HCT116 (cell line): ENCODE results near the gene PODN. TPM values are rescaled to one million over a fixed set of nuclear protein-coding genes. Genes with fewer than 3 reads are reported as not detected.

Experiments
- ATAC-seq: fragments of 200-7000 bp; cut with Tn5 transposase; 2 replicates; pipeline ENCODE4 v1.9.1; 2020; ENCODE audit warnings: mild to moderate bottlenecking, moderate library complexity
- BruUV-seq: library from RNA; stranded (reverse); fragments of 400-500 nt; replicated peaks from 2 replicates; lab custom pipeline; 2021; lab: Mats Ljungman, UMichigan
- CTCF ChIA-PET: fragments of 300-600 bp; sonication (Branson Sonifier 250); formaldehyde crosslinking; loops from one replicate; lab custom pipeline; 2021; ENCODE audit warnings: antibody characterized with exemption; lab: Charles Lee
- POLR2A ChIA-PET: fragments of 300-600, 350-600 bp; sonication (Branson Sonifier 250); formaldehyde crosslinking; loops from one replicate; lab custom pipeline; 2021; ENCODE audit warnings: antibody characterized with exemption; lab: Charles Lee
- RAD21 ChIA-PET, 2 experiments: fragments of 300-600 bp; sonication (Branson Sonifier 250); formaldehyde crosslinking; loops; one replicate each; lab custom pipeline; 2023; ENCODE audit warnings: low total read pairs in 2 of 2; ENCODE audit not compliant: uncharacterized antibody in 2 of 2, unreplicated experiment in 2 of 2, low non-redundant PET in 1 of 2; lab: Charles Lee
- DNase-seq: peaks from one replicate; pipeline ENCODE4 v3.0.0-alpha.2; 2010; ENCODE audit warnings: low read depth, low spot score
- H2AFZ ChIP-seq: fragments of 200-600 bp; shearing (Covaris generic), sonication (generic); 2 replicates; pipeline ENCODE4 v1.6.1; 2017; ENCODE audit warnings: low read depth, mixed run types, mixed read lengths, antibody characterized with exemption, low read length; ENCODE audit not compliant: poor library complexity, severe bottlenecking
- H3K27ac ChIP-seq: 2 replicates; pipeline ENCODE4 v1.5.1; 2012; ENCODE audit warnings: low read depth, low read length
- H3K27me3 ChIP-seq: fragments of 200-600 bp; sonication (generic); 2 replicates; pipeline ENCODE4 v1.6.1; 2016; ENCODE audit warnings: mixed run types, low read length, mixed read lengths; ENCODE audit not compliant: insufficient read depth
- H3K36me3 ChIP-seq, 2 experiments: fragments of 200-500 bp in 1 of 2; fragments of 200-600 bp in 1 of 2; sonication (Bioruptor generic) in 1 of 2; sonication (generic) in 1 of 2; 2 replicates each; pipeline versions ENCODE4 v1.5.1 to v1.6.1; 2014 to 2016; ENCODE audit warnings: low read length in 2 of 2, inconsistent platforms in 1 of 2, mixed read lengths in 1 of 2, mixed run types in 1 of 2; ENCODE audit not compliant: insufficient read depth in 2 of 2, control insufficient read depth in 1 of 2
- H3K4me1 ChIP-seq, 2 experiments: fragments of 200-600 bp in 1 of 2; sonication (generic) in 1 of 2; 2 replicates each; pipeline versions ENCODE4 v1.5.1 to v1.6.1; 2012 to 2017; ENCODE audit warnings: low read length in 2 of 2, inconsistent platforms in 1 of 2, mild to moderate bottlenecking in 1 of 2, mixed read lengths in 1 of 2, mixed run types in 1 of 2, moderate library complexity in 1 of 2; ENCODE audit not compliant: insufficient read depth in 2 of 2, control insufficient read depth in 1 of 2
- H3K4me2 ChIP-seq: fragments of 200-600 bp; sonication (generic); 2 replicates; pipeline ENCODE4 v1.6.1; 2017; ENCODE audit warnings: mixed run types, low read length, mixed read lengths
- H3K4me3 ChIP-seq, 2 experiments: fragments of 200-600 bp in 1 of 2; sonication (generic) in 1 of 2; replicated peaks in 1 of 2; 2 replicates each; pipeline ENCODE4 v1.5.1; 2011 to 2016; ENCODE audit warnings: low read length in 2 of 2, control low read depth in 1 of 2, low read depth in 1 of 2, mild to moderate bottlenecking in 1 of 2, mixed read lengths in 1 of 2, mixed run types in 1 of 2
- H3K79me2 ChIP-seq: fragments of 200-600 bp; sonication (generic); 2 replicates; pipeline ENCODE4 v1.6.1; 2017; ENCODE audit warnings: mild to moderate bottlenecking, mixed run types, low read length, moderate library complexity, mixed read lengths; ENCODE audit not compliant: insufficient read depth
- H3K9ac ChIP-seq: fragments of 200-600 bp; sonication (generic); 2 replicates; pipeline ENCODE4 v1.6.1; 2016; ENCODE audit warnings: low read length, mixed read lengths
- H3K9me2 ChIP-seq: fragments of 200-600 bp; sonication (generic), shearing (Covaris generic); 2 replicates; pipeline ENCODE4 v1.6.1; 2017; ENCODE audit warnings: mixed run types, mild to moderate bottlenecking, moderate library complexity; ENCODE audit not compliant: insufficient read depth
- H3K9me3 ChIP-seq, 2 experiments: fragments of 200-500 bp in 1 of 2; fragments of 200-600 bp in 1 of 2; sonication (Bioruptor generic) in 1 of 2; sonication (generic) in 1 of 2; 2 replicates each; pipeline ENCODE4 v1.6.1; 2014 to 2017; ENCODE audit warnings: low read length in 2 of 2, mixed read lengths in 2 of 2, inconsistent platforms in 1 of 2, low read depth in 1 of 2, mild to moderate bottlenecking in 1 of 2, mixed run types in 1 of 2, moderate library complexity in 1 of 2; ENCODE audit not compliant: control insufficient read depth in 1 of 2, insufficient read depth in 1 of 2
- H4K20me1 ChIP-seq: fragments of 200-600 bp; sonication (generic), shearing (Covaris generic); 2 replicates; pipeline ENCODE4 v1.6.1; 2017; ENCODE audit warnings: mixed run types, mild to moderate bottlenecking, moderate library complexity; ENCODE audit not compliant: insufficient read depth
- ELF1 ChIP-seq: IDR thresholded peaks from 2 replicates; pipeline ENCODE4 v1.6.1; 2012; ENCODE audit warnings: low read depth, borderline replicate concordance
- EZH2phosphoT487 ChIP-seq: fragments of 200-600 bp; IDR thresholded peaks from 2 replicates; pipeline ENCODE4 v1.6.1; 2018; ENCODE audit warnings: antibody characterized with exemption, borderline replicate concordance
- FOSL1 ChIP-seq: IDR thresholded peaks from 2 replicates; pipeline ENCODE4 v1.6.1; 2012; ENCODE audit warnings: low read depth
- RAD21 ChIP-seq: IDR thresholded peaks from 2 replicates; pipeline ENCODE4 v1.6.1; 2012; ENCODE audit warnings: low read depth, mild to moderate bottlenecking
- SP1 ChIP-seq: IDR thresholded peaks from 2 replicates; pipeline ENCODE4 v1.6.1; 2012; ENCODE audit warnings: low read depth
- SRF ChIP-seq: IDR thresholded peaks from 2 replicates; pipeline ENCODE4 v1.6.1; 2012; ENCODE audit warnings: low read depth
- ZFX ChIP-seq: fragments of 450-650 bp; IDR thresholded peaks from 2 replicates; pipeline ENCODE4 v1.6.1; 2017
- ZNF274 ChIP-seq: fragments of 200-500 bp; sonication (Bioruptor generic); IDR thresholded peaks from 2 replicates; pipeline ENCODE4 v1.6.1; 2014; ENCODE audit warnings: mild to moderate bottlenecking, low read depth, low read length, inconsistent platforms
- intact Hi-C: fragments of 100-400 bp; cut with micrococcal nuclease; formaldehyde crosslinking; loops from 2 replicates; pipeline ENCODE4 v1.10.0; 2022
- total RNA-seq: library from RNA; stranded (reverse); gene quantifications from one replicate; pipeline ENCODE4 v1.2.1, GENCODE V29; 2021; ENCODE audit not compliant: unreplicated experiment
- TF ChIP-seq, protein P1 (sequence below): IDR thresholded peaks from 2 replicates; pipeline ENCODE4 v1.6.1; 2011; ENCODE audit warnings: mild to moderate bottlenecking, low read length, moderate library complexity; ENCODE audit not compliant: insufficient replicate concordance; ENCODE audit errors: extremely low read depth
- TF ChIP-seq, protein P2 (sequence below), 3 experiments: fragments of 200-600 bp in 1 of 3; sonication (generic) in 1 of 3; IDR thresholded peaks in 2 of 3; conservative IDR thresholded peaks in 1 of 3; 2 replicates each; pipeline ENCODE4 v1.5.1; 2012 to 2017; ENCODE audit warnings: low read depth in 2 of 3, low read length in 2 of 3, antibody characterized with exemption in 1 of 3, borderline replicate concordance in 1 of 3, control low read depth in 1 of 3, mild to moderate bottlenecking in 1 of 3, mixed read lengths in 1 of 3, mixed run types in 1 of 3, moderate library complexity in 1 of 3; ENCODE audit not compliant: insufficient read depth in 1 of 3

Gene PODN
- total RNA-seq, 1 experiment from 2014 or later = 0.22 TPM

DNA sequence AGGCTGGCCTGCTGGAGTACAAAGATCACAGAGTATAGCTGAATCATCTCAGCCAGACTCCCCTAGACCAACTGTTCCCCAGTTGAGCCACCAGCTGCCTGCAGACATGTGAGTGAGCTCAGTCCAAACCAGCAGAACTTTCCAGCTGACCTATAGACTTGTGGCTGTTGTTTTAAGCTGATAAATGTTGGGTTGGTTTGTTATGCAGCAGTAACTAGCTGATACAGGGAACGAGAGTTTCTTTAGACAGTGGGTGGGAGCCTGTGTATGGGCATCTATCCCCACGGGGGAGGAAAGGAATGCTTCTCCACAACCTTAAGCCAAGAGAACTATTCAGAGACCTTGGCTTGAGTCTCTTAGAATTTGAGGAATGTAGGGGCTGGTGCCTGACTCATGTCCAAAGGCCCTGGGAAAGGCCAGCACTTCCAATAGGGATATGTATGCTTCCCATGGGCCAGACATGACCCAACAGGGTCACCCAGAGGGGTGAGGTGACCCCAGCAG, 50.3 kb downstream of the PODN start:
- peaks cover 0 to 20% of the 10 kb centered on the region in 2 experiments; a peak in 2 of 4 replicates for H3K4me1 ChIP-seq
- H3K4me2 ChIP-seq = no peak overlapping the region
- ATAC-seq (no peak), DNase-seq (no peak)
- no peaks in the 10 kb centered on the region for H3K27me3 ChIP-seq
- ChIA-PET RAD21 (no interaction called here), CTCF (no interaction called here), POLR2A (no interaction called here)
- peaks cover 0 to 7% of the 10 kb centered on the region in 2 experiments; a peak in 1 of 4 replicates for H3K9me3 ChIP-seq
- H3K9me2 ChIP-seq = no peaks in the 10 kb centered on the region
- H3K4me3 ChIP-seq = no peak overlapping the region
- no peak overlapping the region for H3K27ac ChIP-seq
- no peaks in the 10 kb centered on the region for H4K20me1 ChIP-seq
- intact Hi-C loops = no loop called here
- TF ChIP-seq ELF1 (no peak), RAD21 (no peak)
- TF ChIP-seq, protein P1, sequence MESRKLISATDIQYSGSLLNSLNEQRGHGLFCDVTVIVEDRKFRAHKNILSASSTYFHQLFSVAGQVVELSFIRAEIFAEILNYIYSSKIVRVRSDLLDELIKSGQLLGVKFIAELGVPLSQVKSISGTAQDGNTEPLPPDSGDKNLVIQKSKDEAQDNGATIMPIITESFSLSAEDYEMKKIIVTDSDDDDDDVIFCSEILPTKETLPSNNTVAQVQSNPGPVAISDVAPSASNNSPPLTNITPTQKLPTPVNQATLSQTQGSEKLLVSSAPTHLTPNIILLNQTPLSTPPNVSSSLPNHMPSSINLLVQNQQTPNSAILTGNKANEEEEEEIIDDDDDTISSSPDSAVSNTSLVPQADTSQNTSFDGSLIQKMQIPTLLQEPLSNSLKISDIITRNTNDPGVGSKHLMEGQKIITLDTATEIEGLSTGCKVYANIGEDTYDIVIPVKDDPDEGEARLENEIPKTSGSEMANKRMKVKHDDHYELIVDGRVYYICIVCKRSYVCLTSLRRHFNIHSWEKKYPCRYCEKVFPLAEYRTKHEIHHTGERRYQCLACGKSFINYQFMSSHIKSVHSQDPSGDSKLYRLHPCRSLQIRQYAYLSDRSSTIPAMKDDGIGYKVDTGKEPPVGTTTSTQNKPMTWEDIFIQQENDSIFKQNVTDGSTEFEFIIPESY = no peak
- H3K9ac ChIP-seq = no peak overlapping the region
- H2AFZ ChIP-seq = no peak overlapping the region
- no peaks in the 10 kb centered on the region for H3K79me2 ChIP-seq
- BruUV-seq = no TSS peak
- no peaks in the 10 kb centered on the region for H3K36me3 ChIP-seq

DNA sequence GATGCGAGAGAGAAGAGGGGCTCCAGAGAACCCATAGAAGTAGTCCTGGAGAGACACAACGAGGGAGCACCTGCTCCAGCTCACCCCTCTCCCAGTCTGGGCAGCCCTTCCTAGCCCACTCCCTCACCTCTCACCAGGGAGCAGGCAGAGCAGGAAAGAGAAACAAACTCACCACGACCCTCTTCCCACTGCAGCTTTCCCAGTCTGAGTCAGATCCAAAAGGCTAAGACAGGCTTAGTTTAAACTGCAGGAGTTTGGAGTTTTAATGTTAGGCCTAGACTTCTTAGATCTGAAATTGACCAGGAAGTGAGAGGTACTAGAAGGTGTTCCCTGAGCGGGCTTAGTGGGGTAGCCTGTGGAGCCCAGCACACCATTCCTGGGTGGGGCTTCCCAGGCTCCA, 50.8 kb downstream of the PODN start:
- Histone ChIP-seq H3K79me2 (no peaks in the 10 kb centered on the region), H3K27ac (no peak overlapping the region), H3K27me3 (no peaks in the 10 kb centered on the region), H3K9me3 (peaks cover 0 to 7% of the 10 kb centered on the region in 2 experiments; a peak in 1 of 4 replicates), H3K4me2 (no peak overlapping the region), H3K4me1 (peaks cover 0 to 20% of the 10 kb centered on the region in 2 experiments; a peak in 2 of 4 replicates), H2AFZ (no peak overlapping the region), H3K9me2 (no peaks in the 10 kb centered on the region), H3K4me3 (no peak overlapping the region), H4K20me1 (no peaks in the 10 kb centered on the region), H3K9ac (no peak overlapping the region), H3K36me3 (no peaks in the 10 kb centered on the region)
- ChIA-PET CTCF (no interaction called here), RAD21 (no interaction called here), POLR2A (no interaction called here)
- no peak for ATAC-seq
- intact Hi-C loops = no loop called here
- TF ChIP-seq SRF = no peak
- no peak for TF ChIP-seq ZNF274
- TF ChIP-seq, protein P2, sequence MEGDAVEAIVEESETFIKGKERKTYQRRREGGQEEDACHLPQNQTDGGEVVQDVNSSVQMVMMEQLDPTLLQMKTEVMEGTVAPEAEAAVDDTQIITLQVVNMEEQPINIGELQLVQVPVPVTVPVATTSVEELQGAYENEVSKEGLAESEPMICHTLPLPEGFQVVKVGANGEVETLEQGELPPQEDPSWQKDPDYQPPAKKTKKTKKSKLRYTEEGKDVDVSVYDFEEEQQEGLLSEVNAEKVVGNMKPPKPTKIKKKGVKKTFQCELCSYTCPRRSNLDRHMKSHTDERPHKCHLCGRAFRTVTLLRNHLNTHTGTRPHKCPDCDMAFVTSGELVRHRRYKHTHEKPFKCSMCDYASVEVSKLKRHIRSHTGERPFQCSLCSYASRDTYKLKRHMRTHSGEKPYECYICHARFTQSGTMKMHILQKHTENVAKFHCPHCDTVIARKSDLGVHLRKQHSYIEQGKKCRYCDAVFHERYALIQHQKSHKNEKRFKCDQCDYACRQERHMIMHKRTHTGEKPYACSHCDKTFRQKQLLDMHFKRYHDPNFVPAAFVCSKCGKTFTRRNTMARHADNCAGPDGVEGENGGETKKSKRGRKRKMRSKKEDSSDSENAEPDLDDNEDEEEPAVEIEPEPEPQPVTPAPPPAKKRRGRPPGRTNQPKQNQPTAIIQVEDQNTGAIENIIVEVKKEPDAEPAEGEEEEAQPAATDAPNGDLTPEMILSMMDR (IDR thresholded peaks at IDR 0.05 in 2 of 3, conservative IDR thresholded peaks at IDR 0.05 in 1 of 3; ENCODE audit: borderline replicate concordance in 1 of 3, insufficient read depth in 1 of 3, low read depth in 2 of 3, low read length in 2 of 3) = no peak
- no peak for TF ChIP-seq ZFX
- TF ChIP-seq FOSL1 = no peak
- TF ChIP-seq EZH2phosphoT487 = no peak
- no peak for TF ChIP-seq SP1
- no TSS peak for BruUV-seq
- DNase-seq = no peak
